ENCODE measurements around the gene PRRG2.

PRRG2 gene

GRCh38 chr19:49546825-49547565 lies 34.1 kb upstream of the PRRG2 start:
- H3K27me3 Mint-ChIP-seq (ENCODE audit: low read depth, poor library complexity): peaks cover 3% of the 10 kb centered on the region
- H3K36me3 Mint-ChIP-seq (ENCODE audit: low read depth): peaks cover 6% of the 10 kb centered on the region
- peak overlapping the region; percentile 53 for H3K4me3 Mint-ChIP-seq
- no peaks in the 10 kb centered on the region for H3K9me3 Mint-ChIP-seq
- H3K27ac Mint-ChIP-seq: peak overlapping the region; percentile 88
- H3K4me1 Mint-ChIP-seq: peaks cover 37% of the 10 kb centered on the region
- TF ChIP-seq CTCF (IDR thresholded peaks at IDR 0.05): peak; percentile 84
- DNase-seq: peak; percentile 80

- Mint-ChIP-seq H3K9me3 (no peaks in the 10 kb centered on the region), H3K27ac (peak overlapping the region; percentile 86), H3K4me1 (peaks cover 18% of the 10 kb centered on the region), H3K36me3 (ENCODE audit: low read depth) (peaks cover 17% of the 10 kb centered on the region), H3K27me3 (ENCODE audit: low read depth, poor library complexity) (peaks cover 7% of the 10 kb centered on the region), H3K4me3 (no peak overlapping the region)
- no peak for TF ChIP-seq CTCF (IDR thresholded peaks at IDR 0.05)
- DNase-seq: no peak
Measured at GRCh38 chr19:49549045-49549444, 32.1 kb upstream of the PRRG2 start.

- no peak for TF ChIP-seq CTCF (IDR thresholded peaks at IDR 0.05)
- no peak overlapping the region for H3K27ac Mint-ChIP-seq
- H3K36me3 Mint-ChIP-seq (ENCODE audit: low read depth): peaks cover 30% of the 10 kb centered on the region
- no peaks in the 10 kb centered on the region for H3K9me3 Mint-ChIP-seq
- no peak for DNase-seq
- H3K4me3 Mint-ChIP-seq: no peak overlapping the region
- H3K27me3 Mint-ChIP-seq (ENCODE audit: low read depth, poor library complexity): peaks cover 3% of the 10 kb centered on the region
- peaks cover 10% of the 10 kb centered on the region for H3K4me1 Mint-ChIP-seq
Measured at GRCh38 chr19:49551531-49551930, 29.6 kb upstream of the PRRG2 start.

- peaks cover 36% of the 10 kb centered on the region for H3K36me3 Mint-ChIP-seq (ENCODE audit: low read depth)
- no peak for TF ChIP-seq CTCF (IDR thresholded peaks at IDR 0.05)
- H3K4me3 Mint-ChIP-seq: no peak overlapping the region
- H3K9me3 Mint-ChIP-seq: no peaks in the 10 kb centered on the region
- peak overlapping the region; percentile 16 for H3K27ac Mint-ChIP-seq
- no peak for DNase-seq
- H3K27me3 Mint-ChIP-seq (ENCODE audit: low read depth, poor library complexity): peaks cover 3% of the 10 kb centered on the region
- peaks cover 5% of the 10 kb centered on the region for H3K4me1 Mint-ChIP-seq
Measured at GRCh38 chr19:49552749-49553148, 28.4 kb upstream of the PRRG2 start.

- Mint-ChIP-seq H3K27ac (peak overlapping the region; percentile 34), H3K9me3 (no peaks in the 10 kb centered on the region), H3K36me3 (ENCODE audit: low read depth) (peaks cover 43% of the 10 kb centered on the region), H3K4me1 (peaks cover 6% of the 10 kb centered on the region), H3K27me3 (ENCODE audit: low read depth, poor library complexity) (peaks cover 3% of the 10 kb centered on the region), H3K4me3 (no peak overlapping the region)
- no peak for TF ChIP-seq CTCF (IDR thresholded peaks at IDR 0.05)
- DNase-seq: no peak
Measured at GRCh38 chr19:49553451-49554271, 27.5 kb upstream of the PRRG2 start.

Measured in nephron progenitor cell (in vitro differentiated cells).